GM19193 (cell line): Measurements from ENCODE around the gene COL8A1.
A peak's percentile ranks its signal among the peaks of the same experiment; 100 is the strongest.

Experiments
- POLR2A ChIP-seq: IDR thresholded peaks from 4 replicates; pipeline ENCODE4 v1.6.1; 2011; ENCODE audit not compliant: insufficient read depth, insufficient read length; ENCODE audit errors: extremely low read depth

COL8A1 gene

DNA sequence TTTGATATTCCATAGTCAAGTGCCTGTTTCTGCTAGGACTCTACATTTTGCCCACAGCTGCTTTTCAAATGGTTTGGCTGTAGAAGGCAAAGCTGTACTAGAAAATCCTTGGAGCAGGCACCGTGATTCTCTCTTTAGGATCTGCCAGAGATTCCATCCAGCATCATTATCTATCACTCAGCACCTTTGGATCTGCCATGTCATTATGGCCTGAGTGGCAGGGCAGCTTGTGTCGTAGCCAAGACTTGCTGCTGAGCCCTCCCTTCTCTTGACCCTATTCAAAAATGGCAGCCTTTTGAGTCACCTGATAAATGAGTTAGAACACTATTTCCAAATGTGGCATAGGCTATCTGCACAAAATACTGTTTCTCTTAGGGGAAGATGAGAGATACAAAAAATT is 171.2 kb downstream of the COL8A1 start:
- TF ChIP-seq POLR2A = no peak

DNA sequence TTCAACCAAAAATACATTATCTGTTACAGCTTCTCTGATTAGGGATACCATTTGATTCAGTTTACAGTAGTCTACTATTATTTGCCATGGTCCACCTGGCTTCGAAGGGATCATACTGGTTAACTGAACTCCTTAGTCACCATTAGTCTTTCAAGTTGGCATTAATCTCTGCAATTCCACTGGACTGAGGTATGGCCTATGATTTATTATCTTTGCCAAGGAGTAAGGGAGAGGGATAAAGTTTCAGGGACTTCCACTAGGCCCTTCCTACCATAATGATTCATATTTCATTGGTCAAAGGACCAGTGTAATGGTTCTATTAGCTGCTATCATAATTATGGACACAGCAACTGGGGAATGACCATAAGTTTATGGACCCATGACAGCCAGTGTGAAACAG is 172.0 kb downstream of the COL8A1 start:
- no peak for TF ChIP-seq POLR2A

DNA sequence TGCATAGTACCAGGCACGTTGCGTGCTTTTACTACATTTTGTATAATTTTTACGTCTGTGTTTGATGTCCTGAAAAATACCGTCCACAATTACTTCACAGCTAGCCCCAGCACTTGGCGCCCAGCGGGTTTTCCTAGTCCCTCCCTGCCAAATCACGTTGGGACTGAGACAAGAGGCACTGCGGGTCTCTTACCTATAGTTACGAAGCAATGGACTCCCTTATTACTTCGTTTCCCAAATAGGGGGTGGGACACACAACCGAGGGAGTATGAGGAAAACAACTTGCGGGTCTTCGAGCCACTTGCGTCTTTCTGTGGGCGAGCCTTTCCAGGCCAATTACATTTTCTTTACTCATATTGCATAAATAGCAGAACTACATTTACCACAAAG is 178.6 kb downstream of the COL8A1 start:
- TF ChIP-seq POLR2A = no peak

DNA sequence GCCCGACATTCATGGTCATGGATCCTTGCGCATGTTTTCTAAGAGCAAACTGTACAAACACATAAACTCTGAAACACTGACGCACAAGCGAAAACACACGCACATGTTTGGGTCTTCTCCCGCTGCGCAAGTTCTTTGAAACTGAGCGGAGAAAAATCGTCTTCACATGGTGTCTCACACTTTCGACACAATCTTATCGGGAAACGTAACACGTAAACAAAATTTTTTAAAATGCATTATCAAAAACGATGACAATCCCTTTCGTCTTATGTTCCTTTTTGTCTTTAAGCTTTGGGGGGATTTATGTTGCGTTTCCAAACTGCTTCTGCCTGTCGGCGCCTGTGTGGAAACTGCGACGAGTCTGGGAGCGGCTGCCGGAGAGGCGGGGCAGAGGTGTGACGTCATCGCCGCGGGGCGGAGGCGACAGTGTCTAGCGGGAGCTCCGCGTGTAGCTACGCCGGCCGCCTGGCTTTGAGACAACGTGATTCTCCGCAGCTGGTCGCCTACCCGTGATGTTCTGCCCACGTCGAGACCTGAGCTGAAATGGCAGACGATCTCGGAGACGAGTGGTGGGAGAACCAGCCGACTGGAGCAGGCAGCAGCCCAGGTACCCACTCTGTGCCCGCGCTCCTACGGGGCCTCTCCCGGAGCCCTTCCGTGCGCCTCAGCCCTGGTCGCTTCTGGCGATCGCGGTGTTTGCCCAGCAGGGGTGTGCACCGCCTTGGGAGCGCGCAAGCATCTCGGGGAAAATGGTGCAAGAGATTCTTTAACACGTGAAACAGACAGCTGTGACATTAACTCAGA is 179.2 kb downstream of the COL8A1 start, which contains the start of gene CMSS1:
CMSS1 (plus strand) TSS at position 426 of the 804 bp plus-strand sequence.
- TF ChIP-seq POLR2A = peak; percentile 78

DNA sequence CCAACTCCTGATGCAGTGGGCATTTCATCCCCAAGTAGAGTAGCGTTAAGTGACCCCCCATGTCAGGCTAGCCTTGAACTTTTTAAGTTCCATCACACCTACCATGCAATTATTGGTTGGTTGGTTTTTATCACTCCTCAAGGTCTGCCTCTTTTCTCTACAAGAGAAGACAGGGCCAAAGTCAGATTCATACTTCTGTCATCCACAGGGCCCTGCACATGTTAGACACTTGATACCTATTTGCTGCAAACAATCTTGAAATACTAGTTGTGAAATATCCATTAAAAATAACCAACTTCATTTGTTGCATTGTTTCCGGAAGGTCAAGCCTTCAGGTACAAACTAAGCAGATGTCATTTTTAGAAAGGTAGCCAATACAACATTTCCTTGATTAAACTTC is 180.4 kb downstream of the COL8A1 start:
- TF ChIP-seq POLR2A = no peak

DNA sequence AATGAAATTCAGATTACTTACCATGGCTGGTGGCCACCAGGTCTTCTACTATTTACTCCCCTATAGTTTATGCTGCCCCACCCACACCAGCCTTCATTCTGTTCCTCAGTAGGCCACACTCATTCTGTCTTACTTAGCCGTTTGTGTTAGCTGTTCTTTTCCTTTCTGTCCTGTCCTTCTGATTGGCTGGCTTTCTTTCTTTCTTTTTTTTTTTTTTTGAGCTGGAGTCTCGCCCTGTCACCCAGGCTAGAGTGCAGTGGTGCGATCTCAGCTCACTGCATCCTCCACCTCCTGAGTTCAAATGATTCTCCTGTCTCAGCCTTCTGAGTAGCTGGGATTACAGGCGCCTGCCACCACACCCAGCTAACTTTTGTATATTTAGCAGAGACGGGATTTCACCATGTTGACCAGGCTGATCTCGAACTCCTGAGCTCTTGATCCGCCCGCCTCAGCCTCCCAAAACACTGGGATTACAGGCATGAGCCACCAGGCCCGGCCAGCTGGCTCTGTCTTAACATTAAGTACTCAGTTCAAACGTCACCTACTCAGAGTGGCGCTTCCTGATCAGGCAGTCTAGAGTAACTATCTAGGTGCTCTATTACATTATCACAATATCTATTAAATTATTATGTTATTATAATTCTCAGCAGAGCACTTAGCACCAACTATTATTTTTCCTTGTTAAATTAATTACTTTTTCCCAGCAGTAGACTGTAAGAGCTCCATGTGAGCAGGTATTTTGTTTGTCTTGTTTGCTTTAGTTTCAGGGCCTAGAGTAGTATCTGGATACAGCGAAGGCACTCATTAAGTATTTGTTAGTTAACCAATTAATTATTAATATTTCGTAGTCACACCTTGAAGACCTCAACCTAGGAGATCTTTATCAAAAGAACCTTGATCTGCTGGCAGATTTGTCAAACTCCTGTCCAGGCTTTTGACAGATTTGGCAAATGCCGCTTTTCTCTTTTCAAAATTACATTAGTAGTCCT is 185.6 kb downstream of the COL8A1 start:
- no peak for TF ChIP-seq POLR2A

DNA sequence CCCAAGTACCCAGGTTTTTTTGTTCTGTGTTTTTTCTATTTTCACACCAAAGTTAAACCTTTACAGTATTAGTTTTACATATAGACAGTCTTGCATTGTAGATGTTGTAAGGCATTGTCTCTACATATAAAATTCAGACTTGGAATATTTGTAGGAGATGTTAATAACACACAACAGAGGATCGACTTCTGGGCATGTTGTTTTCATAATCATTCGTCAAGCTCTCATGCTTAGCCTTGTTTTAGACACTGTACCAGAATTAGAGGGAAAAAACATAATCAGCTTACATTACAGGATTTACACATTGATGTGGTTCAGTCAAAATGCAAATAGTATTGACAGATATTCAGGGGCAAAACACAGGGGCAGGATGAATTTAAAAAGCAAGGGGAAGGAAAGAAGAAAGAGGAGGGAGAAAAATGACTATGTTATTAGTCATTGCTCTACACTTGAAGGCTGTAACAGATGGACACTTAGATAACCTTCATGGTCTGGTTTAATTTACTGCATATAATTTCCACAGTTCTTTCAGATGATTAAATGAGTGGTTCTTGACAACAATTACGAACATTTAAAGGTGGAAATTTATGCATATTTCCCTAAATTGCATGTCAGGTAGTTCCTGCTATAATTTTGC is 186.7 kb downstream of the COL8A1 start:
- no peak for TF ChIP-seq POLR2A

DNA sequence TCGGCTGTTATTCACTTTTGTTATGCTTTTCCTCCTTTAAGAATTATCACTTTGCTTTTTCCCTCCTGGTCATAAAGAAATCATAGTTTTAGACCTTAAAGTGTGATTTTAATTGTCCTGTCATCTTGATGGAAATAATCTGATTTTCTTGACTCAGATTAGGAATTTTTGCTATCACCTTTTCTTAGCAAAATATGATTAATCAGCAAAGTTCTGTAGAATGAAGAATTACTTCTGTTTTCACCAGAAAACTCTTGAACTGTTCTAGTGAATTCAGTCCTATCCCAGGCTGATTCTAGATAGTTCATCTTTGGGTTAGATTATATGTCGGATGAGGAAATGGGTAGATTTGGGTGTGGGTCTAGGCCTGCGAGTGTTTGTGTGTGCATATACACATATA is 191.4 kb downstream of the COL8A1 start:
- no peak for TF ChIP-seq POLR2A

DNA sequence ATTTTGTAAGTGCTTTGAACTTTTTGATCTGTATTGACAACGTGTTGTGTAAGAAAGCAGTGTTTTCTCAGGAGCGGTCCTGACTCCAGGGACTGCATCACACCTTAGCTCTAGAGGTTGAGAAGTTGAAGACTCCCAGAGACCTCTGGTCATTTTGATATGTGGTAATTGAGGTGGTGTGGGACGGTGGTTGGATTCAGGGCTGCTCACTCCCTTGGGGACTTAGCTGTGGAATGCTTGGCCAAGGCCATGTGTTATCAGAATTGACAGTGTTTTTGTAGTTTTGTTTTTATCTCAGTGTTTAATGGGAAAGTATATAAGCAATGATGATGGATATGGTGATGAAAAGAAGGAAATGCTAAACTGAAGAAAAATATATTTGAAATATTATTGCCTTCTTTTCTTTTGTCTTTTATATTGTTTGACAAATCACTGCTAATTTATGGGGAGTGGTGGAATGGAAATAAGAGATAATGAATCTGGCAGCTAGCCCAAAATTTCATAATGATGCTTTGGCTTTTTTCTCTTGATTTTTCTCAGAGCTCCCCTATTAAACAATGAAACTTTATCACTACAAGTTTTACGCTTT is 195.3 kb downstream of the COL8A1 start:
- TF ChIP-seq POLR2A = no peak

DNA sequence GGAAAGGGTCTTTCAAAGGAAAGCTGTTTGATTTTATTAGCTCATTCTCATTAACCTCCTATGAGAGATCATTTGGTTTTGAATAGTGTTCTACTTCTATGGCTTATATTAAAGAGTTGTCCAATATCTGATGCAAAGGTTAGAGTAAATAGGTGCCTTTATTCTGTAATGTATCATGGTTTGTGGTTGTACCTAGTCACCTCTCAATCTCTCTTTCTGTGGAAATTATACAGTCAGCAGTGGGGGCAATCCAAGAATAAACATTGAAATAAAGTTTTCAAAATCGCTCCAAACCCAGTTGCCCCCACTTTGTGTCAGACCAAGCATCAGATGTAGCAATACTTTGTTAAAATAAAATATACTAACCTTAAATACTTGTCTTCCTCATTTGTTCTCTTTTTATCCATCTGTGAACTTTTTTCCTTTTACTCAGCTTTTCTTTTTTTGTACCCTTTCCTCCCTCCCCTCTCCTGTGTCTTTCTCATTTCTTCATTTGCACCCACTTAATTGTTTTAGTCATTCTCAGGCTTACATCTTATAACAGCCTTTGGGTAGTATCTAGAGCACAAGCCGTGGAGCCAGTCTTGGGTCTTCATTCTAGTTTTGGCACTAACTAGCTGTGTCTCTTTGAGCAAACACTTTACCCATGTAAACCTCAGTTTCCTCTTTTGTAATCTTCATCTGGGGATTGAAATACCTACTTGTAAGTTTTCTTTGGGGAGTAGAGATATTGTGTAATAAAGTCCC is 196.0 kb downstream of the COL8A1 start:
- TF ChIP-seq POLR2A = no peak

DNA sequence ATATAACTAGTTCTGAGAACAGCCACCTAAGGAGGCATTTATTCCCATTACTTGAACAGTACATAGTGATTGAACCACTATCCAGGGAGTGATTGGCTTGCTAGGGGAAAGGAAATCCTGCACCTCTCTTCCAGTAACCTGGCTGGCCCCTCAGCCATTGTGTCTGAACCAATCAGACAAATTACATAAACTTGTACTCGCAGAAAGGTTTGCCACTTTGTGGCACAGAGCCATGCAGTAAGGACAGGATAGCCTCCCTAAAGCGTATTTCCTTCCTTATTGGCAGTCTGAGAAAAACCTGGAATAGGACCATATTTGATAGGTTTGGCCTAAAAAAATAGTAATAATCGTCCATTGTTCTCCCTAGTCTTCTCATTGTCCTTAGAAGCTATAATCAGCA is 198.3 kb downstream of the COL8A1 start:
- no peak for TF ChIP-seq POLR2A

DNA sequence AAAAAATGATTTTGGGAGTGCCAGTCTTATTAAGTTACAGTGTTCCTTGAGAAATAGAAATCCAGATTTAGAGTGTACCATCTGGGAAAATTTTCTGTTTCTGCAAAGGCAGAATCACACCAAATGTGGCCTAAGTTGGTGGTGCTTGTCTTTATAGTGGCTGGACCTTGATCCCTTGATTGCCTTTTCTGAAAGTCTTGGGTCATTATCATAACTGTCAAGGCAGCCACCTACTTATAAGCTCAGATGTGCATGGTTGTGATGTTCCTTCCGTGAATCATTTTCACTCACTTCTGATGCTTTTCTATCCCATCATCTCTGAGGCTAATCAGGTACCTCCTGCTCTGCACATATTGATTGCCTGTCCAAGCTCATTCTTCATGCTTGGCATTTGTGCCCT is 199.3 kb downstream of the COL8A1 start:
- no peak for TF ChIP-seq POLR2A

DNA sequence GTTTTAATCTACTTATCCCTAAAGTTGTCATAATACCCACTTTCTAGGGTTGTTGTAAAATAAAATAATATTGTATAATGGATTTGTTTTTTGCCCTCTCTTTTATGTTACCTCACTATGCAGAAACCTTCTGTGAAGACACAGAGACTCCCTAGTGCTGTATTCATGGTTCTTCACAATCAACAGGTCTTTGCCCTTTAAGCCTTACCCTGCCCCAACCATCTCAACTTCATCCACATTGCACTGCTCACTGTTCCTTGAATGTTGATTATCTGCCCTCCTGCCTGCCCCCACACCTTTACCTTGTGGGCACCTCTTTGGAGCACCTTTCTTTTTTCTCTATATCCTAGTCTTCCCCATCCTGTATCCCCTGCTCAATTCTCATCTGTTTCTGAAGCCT is 200.4 kb downstream of the COL8A1 start:
- no peak for TF ChIP-seq POLR2A

DNA sequence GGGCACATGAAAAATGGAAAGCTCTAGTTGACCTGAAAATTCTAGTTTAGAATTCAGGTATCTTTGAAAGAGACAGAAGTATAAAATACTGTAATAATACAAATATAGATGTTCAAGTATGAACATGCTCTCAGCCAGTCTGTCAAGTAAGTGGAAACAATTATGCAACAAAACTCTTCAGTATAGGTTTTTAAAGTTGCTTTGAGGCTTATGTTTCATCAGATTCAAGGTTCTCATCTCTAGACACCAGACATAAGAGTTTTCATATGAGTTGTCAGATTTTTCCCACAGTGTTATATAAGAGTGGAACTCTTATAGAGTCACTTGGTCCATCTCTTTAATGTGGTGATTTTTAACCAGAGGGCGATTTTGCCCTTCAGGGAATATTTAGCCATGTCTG is 201.2 kb downstream of the COL8A1 start:
- TF ChIP-seq POLR2A = no peak
